DLD1 (cell line): Measurements from ENCODE around the gene HTRA3.

Source experiments
- in situ Hi-C: cut with HindIII; loops from 2 replicates; pipeline ENCODE4 v1.10.0; 2017; ENCODE audit warnings: low sequenced_read_pairs

The HTRA3 gene

GRCh38 chr4:8278009-8278395 lies 8.4 kb downstream of the HTRA3 start:
- in situ Hi-C loops: no loop called here

- in situ Hi-C loops: no loop called here
These were observed 9.1 kb downstream of the HTRA3 start for GRCh38 chr4:8278421-8279287.

- in situ Hi-C loops: no loop called here
These were observed 10.0 kb downstream of the HTRA3 start for GRCh38 chr4:8279321-8280157.

- in situ Hi-C loops: no loop called here
These were observed 10.8 kb downstream of the HTRA3 start for GRCh38 chr4:8280158-8280875.

- in situ Hi-C loops: no loop called here
These were observed 11.4 kb downstream of the HTRA3 start for GRCh38 chr4:8280876-8281440.

- in situ Hi-C loops: no loop called here
These were observed 12.1 kb downstream of the HTRA3 start for GRCh38 chr4:8281519-8282133.

GRCh38 chr4:8282134-8282641 lies 12.6 kb downstream of the HTRA3 start:
- in situ Hi-C loops: no loop called here

GRCh38 chr4:8282742-8283141 lies 13.2 kb downstream of the HTRA3 start:
- in situ Hi-C loops: no loop called here

GRCh38 chr4:8283161-8283560 lies 13.6 kb downstream of the HTRA3 start:
- in situ Hi-C loops: no loop called here

GRCh38 chr4:8283631-8284121 lies 14.1 kb downstream of the HTRA3 start:
- in situ Hi-C loops: no loop called here

- in situ Hi-C loops: no loop called here
These were observed 14.8 kb downstream of the HTRA3 start for GRCh38 chr4:8284391-8284790.

GRCh38 chr4:8285143-8285975 lies 15.8 kb downstream of the HTRA3 start:
- in situ Hi-C loops: no loop called here

GRCh38 chr4:8285976-8286718 lies 16.6 kb downstream of the HTRA3 start:
- in situ Hi-C loops: no loop called here

GRCh38 chr4:8286719-8287342 lies 17.3 kb downstream of the HTRA3 start:
- in situ Hi-C loops: no loop called here

- in situ Hi-C loops: no loop called here
These were observed 18.1 kb downstream of the HTRA3 start for GRCh38 chr4:8287343-8288280.

GRCh38 chr4:8289151-8289750 lies 19.7 kb downstream of the HTRA3 start:
- in situ Hi-C loops: no loop called here
